Measurements from ENCODE around the gene SLC25A19. TPM values are rescaled to one million over a fixed set of nuclear protein-coding genes. Genes with fewer than 3 reads are reported as not detected.

Gene SLC25A19
- total and polyA plus RNA-seq, 9 of the 15 experiments (the other 6 are each of a cell fraction or from before 2014, with no cell fraction given): 33.4 to 76.6 (median 55.3) TPM

DNA sequence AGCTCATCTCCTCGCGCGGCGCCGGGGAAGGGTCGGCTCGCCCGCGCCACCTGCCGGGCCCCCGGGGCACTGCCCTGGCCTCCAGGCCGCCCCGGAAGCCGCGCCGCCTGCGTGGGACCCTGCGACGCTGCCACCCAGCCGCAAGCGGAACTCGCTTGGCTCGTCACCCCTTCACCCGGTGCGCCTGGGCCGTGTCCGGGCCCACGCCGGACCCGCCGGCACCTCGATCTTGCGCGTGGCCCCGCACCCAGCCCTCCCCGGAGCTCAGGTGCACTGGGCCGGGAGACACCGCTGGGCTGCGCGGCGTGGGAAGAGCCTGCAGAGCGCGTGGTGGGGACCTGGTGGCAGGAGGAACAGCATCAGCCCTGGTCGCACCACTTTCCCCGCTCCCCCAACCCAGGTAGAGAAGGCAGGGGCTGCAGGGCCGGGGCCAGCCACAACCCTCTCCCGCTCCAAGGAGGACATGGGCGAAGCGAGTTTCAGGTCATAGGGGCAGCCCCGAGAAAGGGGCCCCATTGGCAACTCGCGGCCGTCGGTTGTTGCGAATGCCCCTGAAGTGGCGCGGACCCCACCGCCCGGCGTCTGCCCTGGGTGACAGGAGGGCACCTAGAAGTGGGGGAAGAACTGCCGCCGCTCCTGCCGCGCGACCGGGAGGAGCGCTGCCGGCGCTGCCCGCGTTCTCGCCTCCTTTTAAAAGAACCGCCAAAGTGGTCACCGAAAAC, 17.8 kb downstream of the SLC25A19 start (continued):
- TF ChIP-seq HDAC1 (IDR thresholded peaks at IDR 0.05): peak in 1 of 2 experiments; percentile 87; a peak in 2 of 4 replicates
- peak; percentile 39 for TF ChIP-seq TBP (optimal IDR thresholded peaks at IDR 0.05; ENCODE audit: low read depth, low read length)
- TF ChIP-seq TAF7 (tag; IDR thresholded peaks at IDR 0.05): no peak
- TF ChIP-seq, protein P1, sequence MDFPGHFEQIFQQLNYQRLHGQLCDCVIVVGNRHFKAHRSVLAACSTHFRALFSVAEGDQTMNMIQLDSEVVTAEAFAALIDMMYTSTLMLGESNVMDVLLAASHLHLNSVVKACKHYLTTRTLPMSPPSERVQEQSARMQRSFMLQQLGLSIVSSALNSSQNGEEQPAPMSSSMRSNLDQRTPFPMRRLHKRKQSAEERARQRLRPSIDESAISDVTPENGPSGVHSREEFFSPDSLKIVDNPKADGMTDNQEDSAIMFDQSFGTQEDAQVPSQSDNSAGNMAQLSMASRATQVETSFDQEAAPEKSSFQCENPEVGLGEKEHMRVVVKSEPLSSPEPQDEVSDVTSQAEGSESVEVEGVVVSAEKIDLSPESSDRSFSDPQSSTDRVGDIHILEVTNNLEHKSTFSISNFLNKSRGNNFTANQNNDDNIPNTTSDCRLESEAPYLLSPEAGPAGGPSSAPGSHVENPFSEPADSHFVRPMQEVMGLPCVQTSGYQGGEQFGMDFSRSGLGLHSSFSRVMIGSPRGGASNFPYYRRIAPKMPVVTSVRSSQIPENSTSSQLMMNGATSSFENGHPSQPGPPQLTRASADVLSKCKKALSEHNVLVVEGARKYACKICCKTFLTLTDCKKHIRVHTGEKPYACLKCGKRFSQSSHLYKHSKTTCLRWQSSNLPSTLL (IDR thresholded peaks at IDR 0.05): no peak
- no peak for TF ChIP-seq SMARCC2 (IDR thresholded peaks at IDR 0.05; ENCODE audit: low read depth)
- TF ChIP-seq, protein P2, sequence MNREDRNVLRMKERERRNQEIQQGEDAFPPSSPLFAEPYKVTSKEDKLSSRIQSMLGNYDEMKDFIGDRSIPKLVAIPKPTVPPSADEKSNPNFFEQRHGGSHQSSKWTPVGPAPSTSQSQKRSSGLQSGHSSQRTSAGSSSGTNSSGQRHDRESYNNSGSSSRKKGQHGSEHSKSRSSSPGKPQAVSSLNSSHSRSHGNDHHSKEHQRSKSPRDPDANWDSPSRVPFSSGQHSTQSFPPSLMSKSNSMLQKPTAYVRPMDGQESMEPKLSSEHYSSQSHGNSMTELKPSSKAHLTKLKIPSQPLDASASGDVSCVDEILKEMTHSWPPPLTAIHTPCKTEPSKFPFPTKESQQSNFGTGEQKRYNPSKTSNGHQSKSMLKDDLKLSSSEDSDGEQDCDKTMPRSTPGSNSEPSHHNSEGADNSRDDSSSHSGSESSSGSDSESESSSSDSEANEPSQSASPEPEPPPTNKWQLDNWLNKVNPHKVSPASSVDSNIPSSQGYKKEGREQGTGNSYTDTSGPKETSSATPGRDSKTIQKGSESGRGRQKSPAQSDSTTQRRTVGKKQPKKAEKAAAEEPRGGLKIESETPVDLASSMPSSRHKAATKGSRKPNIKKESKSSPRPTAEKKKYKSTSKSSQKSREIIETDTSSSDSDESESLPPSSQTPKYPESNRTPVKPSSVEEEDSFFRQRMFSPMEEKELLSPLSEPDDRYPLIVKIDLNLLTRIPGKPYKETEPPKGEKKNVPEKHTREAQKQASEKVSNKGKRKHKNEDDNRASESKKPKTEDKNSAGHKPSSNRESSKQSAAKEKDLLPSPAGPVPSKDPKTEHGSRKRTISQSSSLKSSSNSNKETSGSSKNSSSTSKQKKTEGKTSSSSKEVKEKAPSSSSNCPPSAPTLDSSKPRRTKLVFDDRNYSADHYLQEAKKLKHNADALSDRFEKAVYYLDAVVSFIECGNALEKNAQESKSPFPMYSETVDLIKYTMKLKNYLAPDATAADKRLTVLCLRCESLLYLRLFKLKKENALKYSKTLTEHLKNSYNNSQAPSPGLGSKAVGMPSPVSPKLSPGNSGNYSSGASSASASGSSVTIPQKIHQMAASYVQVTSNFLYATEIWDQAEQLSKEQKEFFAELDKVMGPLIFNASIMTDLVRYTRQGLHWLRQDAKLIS (CRISPR knock-in tag; IDR thresholded peaks at IDR 0.05): no peak
- TF ChIP-seq POLR2H (tag; IDR thresholded peaks at IDR 0.05; ENCODE audit: low read depth): no peak
- peak; percentile 74 for TF ChIP-seq ZNF175 (CRISPR knock-in tag; IDR thresholded peaks at IDR 0.05; ENCODE audit: low read depth)
- no peak for TF ChIP-seq POU5F1 (IDR thresholded peaks at IDR 0.05; ENCODE audit: borderline replicate concordance, low read depth, low read length, partially characterized antibody)
- TF ChIP-seq KDM4B (IDR thresholded peaks at IDR 0.05; ENCODE audit: borderline replicate concordance in 2 of 2, low read depth in 1 of 2): no peak
- TF ChIP-seq, protein P3, sequence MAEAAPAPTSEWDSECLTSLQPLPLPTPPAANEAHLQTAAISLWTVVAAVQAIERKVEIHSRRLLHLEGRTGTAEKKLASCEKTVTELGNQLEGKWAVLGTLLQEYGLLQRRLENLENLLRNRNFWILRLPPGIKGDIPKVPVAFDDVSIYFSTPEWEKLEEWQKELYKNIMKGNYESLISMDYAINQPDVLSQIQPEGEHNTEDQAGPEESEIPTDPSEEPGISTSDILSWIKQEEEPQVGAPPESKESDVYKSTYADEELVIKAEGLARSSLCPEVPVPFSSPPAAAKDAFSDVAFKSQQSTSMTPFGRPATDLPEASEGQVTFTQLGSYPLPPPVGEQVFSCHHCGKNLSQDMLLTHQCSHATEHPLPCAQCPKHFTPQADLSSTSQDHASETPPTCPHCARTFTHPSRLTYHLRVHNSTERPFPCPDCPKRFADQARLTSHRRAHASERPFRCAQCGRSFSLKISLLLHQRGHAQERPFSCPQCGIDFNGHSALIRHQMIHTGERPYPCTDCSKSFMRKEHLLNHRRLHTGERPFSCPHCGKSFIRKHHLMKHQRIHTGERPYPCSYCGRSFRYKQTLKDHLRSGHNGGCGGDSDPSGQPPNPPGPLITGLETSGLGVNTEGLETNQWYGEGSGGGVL (CRISPR knock-in tag; IDR thresholded peaks at IDR 0.05): no peak
- TF ChIP-seq SRF (CRISPR knock-in tag; IDR thresholded peaks at IDR 0.05): no peak
- TF ChIP-seq GTF2F1 (IDR thresholded peaks at IDR 0.05; ENCODE audit: low read depth, low read length): no peak
- no peak for TF ChIP-seq STAT5B (CRISPR knock-in tag; IDR thresholded peaks at IDR 0.05)
